Left hindlimb (tissue), 1 donor: ENCODE measurements around the gene GJC1.
"Not testable (repeated sequence)": the region's sequence is repeated elsewhere in the genome, so short reads cannot be mapped to it uniquely, and the experiment has no call there.

Source experiments
- DNase-seq: peaks from one replicate; pipeline ENCODE4 v3.0.0-alpha.2; 2018

Gene GJC1

GRCh38 chr17:44842748-44843147, 12.7 kb upstream of the GJC1 start:
- DNase-seq, result no peak

- no peak for DNase-seq
Observed at GRCh38 chr17:44840936-44841335, 10.8 kb upstream of the GJC1 start.

- no peak for DNase-seq
Observed at GRCh38 chr17:44840274-44840673, 10.2 kb upstream of the GJC1 start.

GRCh38 chr17:44837196-44837595, 7.1 kb upstream of the GJC1 start:
- DNase-seq, result no peak

- DNase-seq, result no peak
Observed at GRCh38 chr17:44832805-44833204, 2.7 kb upstream of the GJC1 start.

GRCh38 chr17:44831371-44831770, 1.3 kb upstream of the GJC1 start:
- DNase-seq, result no peak

GRCh38 chr17:44830359-44831288, 537 bp upstream of the GJC1 start:
- DNase-seq, result peak; percentile 58

- DNase-seq, result no peak
Observed at GRCh38 chr17:44828919-44829522, 1.1 kb downstream of the GJC1 start.

- no peak for DNase-seq
Observed at GRCh38 chr17:44827863-44828262, 2.2 kb downstream of the GJC1 start.

- DNase-seq, result no peak
Observed at GRCh38 chr17:44826123-44826790, 3.8 kb downstream of the GJC1 start.

- not testable (repeated sequence) for DNase-seq
Observed at GRCh38 chr17:44825236-44825635, 4.9 kb downstream of the GJC1 start.

- DNase-seq, result no peak
Observed at GRCh38 chr17:44820631-44821212, 9.4 kb downstream of the GJC1 start.

- not testable (repeated sequence) for DNase-seq
Observed at GRCh38 chr17:44818508-44818907, 11.6 kb downstream of the GJC1 start.

- no peak for DNase-seq
Observed at GRCh38 chr17:44812263-44812662, 17.8 kb downstream of the GJC1 start.

- not testable (repeated sequence) for DNase-seq
Observed at GRCh38 chr17:44808656-44809388, 21.3 kb downstream of the GJC1 start.

- no peak for DNase-seq
Observed at GRCh38 chr17:44808156-44808555, 21.9 kb downstream of the GJC1 start.

GRCh38 chr17:44807817-44808155, 22.3 kb downstream of the GJC1 start:
- DNase-seq, result no peak

GRCh38 chr17:44807093-44807816, 22.8 kb downstream of the GJC1 start:
- no peak for DNase-seq

GRCh38 chr17:44804302-44805089, 25.6 kb downstream of the GJC1 start:
- peak; percentile 74 for DNase-seq

- DNase-seq, result no peak
Observed at GRCh38 chr17:44801880-44802279, 28.2 kb downstream of the GJC1 start.

GRCh38 chr17:44798356-44798755, 31.7 kb downstream of the GJC1 start:
- no peak for DNase-seq
